ENCODE results near the gene SYNE1.

DNA sequence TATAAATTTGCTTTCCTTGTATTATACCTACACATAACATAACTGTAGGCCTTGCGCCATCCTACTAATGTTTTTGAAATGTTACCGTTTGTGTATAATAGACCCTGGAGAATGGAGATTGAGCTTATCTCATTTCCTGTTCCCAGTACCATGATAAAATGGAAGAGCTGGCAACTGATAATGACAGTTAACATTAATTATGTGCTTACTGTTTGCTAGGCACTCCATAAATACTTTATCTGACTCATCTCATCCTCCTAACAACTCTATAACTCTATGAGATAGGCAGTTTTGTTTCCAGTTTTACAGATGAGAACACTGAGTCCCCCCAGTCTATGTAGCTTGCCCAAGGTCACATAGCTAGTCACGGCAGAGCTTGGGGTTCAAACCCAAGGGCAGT is 396.7 kb downstream of the SYNE1 start:
- TF ChIP-seq, protein P1, sequence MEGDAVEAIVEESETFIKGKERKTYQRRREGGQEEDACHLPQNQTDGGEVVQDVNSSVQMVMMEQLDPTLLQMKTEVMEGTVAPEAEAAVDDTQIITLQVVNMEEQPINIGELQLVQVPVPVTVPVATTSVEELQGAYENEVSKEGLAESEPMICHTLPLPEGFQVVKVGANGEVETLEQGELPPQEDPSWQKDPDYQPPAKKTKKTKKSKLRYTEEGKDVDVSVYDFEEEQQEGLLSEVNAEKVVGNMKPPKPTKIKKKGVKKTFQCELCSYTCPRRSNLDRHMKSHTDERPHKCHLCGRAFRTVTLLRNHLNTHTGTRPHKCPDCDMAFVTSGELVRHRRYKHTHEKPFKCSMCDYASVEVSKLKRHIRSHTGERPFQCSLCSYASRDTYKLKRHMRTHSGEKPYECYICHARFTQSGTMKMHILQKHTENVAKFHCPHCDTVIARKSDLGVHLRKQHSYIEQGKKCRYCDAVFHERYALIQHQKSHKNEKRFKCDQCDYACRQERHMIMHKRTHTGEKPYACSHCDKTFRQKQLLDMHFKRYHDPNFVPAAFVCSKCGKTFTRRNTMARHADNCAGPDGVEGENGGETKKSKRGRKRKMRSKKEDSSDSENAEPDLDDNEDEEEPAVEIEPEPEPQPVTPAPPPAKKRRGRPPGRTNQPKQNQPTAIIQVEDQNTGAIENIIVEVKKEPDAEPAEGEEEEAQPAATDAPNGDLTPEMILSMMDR (IDR thresholded peaks at IDR 0.05 in 4 of 5, conservative IDR thresholded peaks at IDR 0.05 in 1 of 5) = no peak
- no peak for TF ChIP-seq POLR2A (IDR thresholded peaks at IDR 0.05)
